NCI-H2029 (cell line): Measurements from ENCODE around the gene PHLDA2.
"Not testable (repeated sequence)": the region's sequence is repeated elsewhere in the genome, so short reads cannot be mapped to it uniquely, and the experiment has no call there.

Experiments
- DNase-seq: peaks from one replicate; lab custom pipeline; 2025; lab: John Stamatoyannopoulos, UW

The PHLDA2 gene

DNA sequence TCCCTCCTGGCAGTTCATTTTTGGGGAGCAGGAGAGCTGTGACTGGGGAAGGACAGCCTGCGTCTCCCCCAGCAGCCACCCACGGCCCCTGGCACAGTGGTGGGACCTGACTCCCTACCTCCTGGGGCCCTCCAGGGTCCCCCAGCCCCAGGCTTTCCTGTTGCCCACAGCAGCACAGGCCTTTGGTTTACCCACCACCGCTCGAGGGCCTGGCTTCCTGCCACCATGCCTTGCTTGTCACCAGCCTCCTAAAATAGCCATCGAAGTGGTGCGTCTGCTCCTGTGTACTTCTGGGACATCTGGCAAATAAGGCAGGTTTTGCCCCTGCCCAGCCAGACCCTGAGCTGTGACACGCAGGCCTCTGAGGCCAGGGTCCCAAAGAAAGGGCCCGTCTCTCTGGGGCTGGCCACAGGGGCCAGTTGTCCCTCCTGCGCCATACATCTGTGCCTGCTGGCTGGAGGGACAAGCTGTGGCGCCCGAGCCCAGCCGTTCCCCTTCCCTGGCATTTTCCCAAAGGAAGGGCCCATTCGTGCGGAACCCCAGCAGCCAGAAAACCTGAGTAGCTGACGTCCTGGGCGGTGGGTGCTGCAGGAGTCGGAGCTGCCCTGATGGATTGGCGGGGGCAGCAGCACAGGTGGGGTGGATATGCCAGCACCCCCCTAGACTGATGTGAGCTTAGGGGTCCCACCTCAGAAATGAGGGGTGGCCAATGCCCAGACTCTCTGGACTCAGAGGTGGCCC, 14.6 kb downstream of the PHLDA2 start:
- DNase-seq: peak; percentile 80

DNA sequence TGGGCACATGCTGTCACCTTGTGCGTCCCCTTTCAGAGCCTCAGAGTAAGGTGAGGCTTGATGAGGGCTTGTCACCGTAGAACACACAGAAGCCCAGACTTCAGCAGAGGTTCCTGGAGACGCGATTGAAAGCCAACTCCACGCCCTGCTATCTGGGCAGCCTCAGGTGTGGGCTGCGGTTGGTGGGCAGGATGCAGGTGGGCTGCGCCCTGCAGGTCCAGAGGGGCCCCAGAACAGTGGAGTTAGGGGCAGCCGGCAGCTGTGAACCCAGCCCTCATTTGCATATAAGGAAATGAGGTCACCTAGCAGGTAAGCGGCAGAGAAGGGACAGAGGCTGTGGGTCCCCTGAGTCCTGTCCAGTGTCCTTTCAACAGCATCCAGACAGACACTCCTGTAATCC, 15.4 kb downstream of the PHLDA2 start:
- no peak for DNase-seq

DNA sequence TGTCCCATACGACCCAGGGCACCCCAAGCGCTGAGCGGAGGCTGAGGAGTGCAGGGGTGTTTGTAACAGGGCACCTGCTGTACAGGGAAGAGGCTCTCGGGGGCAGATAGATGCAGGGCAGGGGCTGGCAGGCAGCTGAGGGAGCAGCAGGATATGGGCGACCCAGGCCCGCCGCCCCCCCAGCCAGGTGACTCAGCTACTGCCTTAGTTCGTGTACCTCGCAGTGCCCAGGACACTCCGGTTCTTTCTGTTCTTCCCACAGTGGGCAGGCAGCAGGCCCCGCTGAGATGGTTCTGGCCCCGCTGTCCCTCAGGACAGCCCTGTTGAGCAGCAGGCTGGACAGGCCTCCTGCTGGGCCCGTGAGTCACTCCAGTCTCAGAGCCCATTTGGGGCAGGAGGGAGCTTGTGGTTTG, 16.2 kb downstream of the PHLDA2 start:
- no peak for DNase-seq

DNA sequence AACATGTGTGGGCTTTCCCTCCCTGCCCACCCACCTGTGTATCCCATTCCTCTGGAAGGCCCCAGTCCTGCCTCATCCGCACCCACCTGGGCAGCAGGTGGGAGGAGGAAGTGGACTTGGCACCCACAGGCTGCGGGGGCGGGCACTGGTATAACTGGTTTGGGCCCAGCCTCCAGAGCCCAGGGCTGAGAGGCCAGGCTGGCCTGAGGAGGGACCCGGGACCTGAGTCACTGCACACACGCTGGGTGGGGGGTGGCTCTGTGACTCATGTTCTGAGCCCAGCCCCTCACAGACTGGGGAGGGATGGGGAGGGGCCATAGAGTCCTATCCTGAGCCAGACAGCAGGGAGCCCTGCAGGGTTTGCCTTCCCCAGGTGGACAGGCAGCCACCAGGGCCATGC, 16.7 kb downstream of the PHLDA2 start:
- DNase-seq: peak; percentile 92

DNA sequence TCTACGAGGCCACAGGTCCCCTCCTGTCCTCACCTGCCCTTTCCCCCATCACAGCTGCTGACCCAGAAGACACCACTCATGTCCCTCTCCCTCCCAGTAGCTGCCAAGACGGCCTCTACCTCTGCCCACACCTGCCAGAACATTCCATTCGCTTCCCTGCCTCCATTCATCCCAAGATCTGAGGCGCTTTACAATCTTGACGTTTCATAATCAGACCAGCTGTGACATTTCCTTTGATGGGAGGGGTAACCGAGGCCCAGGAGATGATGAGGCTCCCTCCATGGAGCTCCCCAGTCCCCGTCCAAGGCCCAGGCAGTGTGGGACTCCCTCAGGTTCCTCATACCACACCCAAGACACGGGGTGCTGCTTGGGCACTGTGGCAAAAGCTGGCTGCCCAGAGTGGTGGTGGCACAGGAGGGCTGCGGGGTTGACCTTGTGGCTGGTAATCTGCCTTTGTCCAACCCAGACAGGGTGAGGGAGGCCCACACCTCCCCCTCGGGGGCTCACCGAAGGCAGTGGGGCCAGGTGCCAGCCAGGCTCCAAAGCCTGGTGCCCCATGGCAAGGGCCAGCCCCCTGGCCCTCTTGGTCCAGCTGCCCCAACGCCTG, 17.3 kb downstream of the PHLDA2 start:
- no peak for DNase-seq

DNA sequence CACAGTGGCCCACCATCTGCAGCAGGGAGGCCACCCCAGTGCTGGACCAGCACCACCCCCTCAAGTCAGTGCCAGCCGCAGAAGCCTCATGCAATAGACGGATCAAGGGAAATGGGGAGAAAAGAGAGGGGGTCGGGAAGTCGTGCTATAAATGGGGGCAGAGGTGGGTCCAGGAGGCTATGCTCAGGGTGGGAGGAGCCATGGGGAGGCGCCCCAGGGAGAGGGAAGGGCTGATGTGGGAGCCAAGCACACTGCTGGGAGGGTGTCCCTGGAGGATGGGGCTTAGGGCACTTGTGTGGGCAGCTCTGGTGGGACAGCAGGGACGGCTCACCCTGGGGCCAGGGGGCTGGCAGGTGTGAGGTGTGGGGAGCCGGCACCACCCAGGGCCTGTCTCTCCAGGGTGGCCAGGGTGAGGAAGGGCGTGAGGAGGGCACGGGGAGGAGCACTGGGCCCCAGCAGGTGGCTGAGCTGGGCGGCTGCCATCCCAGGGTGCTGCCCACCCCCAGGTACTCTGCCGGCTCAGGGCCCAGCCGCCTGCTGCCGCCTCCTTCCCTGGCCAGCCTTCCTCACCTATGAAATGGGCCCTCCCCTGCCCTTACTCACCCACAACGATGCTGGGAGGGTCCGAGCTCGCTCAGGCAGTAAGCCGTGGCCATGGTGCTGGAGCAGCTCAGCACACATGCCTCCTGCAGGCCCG, 18.0 kb downstream of the PHLDA2 start:
- peak; percentile 49 for DNase-seq

DNA sequence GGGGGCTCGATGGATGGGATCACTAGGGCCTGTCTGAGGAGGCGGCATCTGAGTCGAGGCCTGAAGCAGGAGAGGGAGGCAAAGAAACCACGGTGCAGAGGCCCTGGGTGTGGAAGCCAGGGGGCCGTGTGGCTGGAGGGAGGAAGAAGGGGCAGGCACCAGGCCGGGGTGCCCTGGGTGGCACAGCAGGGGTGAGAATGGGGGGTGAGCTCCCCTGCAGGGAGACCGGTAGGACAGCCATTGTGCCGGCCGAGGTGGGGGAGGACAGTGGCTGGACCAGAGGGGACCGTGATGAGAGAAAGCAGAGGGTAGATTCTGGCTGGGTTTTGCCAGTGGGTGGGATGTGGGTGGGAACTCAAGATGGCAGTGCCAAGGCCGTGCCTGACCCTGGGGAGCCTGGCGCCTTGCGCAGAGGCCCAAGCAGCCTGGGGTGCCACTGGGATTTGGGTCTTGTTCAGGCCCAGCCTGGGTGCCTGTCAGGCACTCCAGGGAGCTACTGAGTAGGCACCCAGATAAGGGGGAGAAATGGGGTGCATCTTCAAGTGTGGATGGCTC, 18.7 kb downstream of the PHLDA2 start:
- no peak for DNase-seq

DNA sequence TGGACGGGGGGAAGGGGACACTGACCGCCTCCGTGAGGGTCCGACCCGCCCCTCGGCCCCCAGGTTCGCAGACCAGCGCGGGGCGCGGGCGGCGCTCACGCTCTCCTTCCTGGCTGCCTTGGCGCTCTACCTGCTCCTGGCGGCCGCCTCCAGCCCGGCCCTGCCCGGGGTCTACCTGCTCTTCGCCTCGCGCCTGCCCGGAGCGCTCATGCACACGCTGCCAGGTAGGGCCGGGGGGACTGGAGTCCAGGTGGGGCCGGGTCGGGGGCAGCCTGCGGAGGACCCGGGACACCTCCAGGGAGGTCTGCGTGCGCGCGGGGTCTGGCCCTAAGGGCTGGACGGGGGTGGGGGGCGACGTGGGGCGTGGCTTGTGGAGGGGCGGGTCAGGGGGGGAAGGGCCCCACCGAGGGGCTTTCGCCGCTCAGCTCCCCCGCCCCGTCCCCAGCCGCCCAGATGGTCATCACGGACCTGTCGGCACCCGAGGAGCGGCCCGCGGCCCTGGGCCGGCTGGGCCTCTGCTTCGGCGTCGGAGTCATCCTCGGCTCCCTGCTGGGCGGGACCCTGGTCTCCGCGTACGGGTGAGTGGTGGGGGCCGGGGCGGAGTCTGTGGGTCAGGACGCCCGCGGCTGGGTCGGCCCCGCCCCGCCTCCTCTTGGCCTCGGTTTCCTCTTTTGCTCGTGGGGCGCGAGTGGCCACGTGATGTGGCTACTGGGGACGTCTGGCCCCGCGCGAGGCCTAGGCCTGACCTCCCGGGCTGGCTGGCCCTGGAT, 19.9 kb downstream of the PHLDA2 start:
- no peak for DNase-seq

DNA sequence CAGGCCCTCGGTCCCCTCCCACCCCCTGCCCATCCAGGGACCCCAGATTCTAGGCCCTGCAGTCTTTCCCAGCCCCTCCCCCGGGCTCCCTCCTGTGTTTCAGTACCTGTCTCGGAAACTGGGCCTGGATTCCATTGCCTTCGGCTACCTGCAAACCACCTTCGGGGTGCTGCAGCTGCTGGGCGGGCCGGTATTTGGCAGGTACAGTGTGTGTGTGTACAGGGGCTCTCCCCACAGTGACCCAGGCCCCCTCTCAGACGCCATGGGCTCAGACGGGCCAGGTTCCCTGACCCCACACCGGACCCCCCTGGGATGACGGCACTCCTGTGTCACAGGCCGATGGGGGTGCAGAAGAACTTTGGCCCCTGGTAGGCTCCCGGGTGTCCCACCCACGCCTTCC, 21.1 kb downstream of the PHLDA2 start:
- DNase-seq: no peak

DNA sequence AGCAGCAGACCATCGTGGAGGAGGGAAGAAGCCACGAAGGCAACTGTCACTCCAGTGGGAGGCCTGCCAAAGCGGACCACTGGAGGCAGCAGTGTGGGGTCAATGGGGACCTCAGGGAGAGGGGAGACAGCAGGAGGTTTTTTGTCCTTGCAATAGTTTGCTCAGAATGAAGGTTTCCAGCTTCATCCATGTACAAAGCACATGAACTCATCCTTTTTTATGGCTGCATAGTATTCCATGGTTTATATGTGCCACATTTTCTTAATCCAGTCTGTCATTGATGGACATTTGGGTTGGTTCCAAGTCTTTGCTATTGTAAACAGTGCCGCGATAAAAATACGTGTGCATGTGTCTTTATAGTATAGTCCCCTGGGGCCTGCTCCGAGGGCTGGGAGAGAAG, 23.9 kb downstream of the PHLDA2 start:
- DNase-seq: not testable (repeated sequence)

DNA sequence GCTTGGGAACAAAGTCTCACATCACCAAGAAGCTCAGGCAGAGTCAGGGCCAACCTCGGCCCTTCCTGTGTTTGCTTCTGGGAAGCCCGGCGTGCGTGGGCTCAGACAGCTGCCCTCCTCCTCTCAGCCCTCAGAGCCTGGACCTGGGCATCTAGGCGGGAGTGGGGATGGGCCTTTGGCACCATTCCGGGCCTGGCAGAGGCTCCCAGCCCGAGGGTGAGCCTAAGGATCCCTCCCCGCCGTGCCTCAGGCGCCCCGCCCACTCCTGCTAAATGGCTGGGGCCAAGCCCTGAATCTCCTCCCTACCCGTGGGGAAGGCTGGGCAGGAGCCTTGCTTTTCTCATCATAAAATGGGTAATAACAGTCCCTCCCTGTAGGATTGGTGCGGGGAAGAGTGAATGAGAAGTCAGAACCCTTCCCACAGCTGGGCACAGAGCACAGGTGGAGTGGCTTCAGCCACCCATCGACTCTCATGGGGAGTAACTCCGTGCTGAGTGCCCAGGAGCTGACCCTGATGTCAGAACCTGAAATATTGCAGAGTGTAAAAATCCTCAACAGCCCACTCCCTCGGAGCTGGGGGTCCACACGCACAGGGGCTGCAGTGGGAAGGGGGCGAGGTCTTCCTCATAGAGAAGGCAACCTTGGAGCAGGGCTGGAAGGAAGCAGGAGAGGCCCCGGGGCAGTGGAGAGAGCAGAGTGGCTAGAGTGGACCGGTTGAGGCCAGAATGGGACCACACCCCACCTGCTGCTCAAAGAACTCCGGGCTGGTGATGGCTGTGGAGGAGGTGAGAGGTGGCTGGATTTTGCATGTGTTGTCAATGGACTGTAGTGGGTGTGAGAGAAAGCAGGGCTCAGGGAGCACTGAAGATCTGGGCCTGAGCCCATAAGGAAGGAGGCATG, 24.8 kb downstream of the PHLDA2 start:
- peak; percentile 81 for DNase-seq

DNA sequence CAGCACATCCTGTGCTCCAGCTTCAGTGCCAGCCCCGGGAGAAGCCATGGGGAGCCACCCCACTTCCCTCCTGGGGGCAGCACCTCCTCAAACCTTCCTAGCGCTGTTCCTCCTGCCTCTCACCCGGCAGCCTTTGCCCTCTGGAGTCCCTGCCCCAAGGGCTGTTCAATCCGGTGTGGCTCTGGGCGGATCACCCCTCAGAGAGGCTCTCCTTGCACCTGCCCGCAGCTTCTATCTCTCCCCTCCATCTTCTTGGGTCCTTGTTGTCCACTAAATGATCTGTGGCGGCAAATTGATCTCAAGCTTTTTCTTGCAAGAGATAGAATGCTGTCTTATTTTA, 25.6 kb downstream of the PHLDA2 start:
- no peak for DNase-seq

DNA sequence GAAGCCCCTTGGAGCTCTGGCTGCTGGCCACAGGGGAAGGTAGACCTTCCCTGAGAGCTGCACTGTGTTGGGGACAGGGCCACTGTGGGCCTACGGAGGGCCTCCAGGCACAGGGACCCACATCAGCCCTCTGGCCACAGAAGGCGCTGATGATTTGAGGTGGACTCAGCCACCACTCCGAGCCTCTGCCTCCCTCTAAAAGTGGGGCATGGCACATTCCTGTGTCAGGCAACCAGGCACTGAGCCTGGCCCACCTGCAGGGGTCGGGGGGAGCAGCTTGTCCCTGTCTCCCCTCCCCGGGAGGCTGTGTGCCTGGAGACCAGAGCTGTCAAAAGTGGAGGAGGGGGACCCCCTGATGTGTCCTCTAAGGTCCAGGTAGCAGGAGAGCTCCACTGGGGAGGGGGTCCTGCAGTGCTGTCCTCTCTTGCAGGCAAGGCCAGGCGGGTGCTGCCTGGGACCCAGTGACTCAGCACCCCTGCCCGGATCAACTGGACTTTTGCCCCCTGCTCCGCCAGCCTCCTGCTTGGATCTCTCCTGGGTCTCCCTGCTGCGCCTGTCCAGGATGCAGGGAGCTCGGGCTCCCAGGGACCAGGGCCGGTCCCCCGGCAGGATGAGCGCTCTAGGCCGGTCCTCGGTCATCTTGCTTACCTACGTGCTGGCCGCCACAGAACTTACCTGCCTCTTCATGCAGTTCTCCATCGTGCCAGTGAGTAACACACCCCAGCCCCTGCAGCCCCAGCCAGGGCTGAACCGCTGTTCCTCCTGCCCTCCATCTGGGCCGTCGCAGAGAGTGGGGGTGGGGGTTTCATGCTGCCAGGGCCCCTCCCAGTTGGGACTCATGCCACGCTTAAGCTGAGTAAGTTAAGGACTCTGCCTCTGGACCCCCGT, 26.2 kb downstream of the PHLDA2 start:
- DNase-seq: no peak

DNA sequence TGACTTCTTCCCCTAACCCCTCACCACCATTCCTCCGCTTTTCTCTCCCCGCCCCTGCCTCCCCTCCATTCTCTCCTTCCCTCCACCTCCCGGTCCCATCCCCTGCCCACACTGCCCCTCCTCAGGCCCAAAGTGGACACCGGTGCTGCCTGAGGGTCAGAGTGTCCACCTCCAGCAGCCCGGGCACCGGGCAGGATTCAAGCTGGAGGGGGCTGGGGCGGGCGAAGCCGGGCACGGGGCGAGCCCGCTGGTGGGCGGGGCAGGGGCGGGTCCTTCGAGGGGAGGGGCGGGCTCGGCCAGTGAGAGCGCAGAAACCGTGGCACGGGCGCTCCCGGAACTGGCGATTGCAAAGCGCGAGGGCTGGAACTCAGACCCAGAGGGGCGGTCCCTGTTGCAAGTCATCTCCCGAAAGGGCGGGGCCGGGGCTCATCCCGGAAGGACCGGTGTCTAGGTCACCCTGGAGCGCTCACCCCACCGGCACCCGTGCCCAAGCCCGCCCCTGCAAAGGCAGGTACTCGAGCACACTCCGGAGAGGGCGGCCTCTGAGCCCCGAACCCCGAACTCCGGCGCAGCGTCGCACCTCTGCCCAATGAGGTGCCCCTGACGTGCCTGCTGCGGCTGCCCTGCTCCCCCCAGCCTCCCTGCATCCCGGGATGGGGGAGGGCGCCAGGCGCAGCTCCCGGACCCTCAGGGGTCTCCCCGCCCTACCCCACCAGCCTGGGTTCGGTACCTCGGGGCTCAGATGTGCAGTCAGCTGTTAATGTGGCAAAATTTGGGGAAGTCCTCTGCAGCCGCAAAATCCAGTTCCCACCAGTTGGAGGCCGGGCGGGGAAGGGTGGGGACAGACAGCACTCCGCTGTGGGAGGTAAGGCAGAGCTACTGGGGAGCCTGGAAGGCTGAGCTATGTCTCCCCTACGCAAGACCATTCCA, 27.1 kb downstream of the PHLDA2 start:
- DNase-seq: peak; percentile 97

DNA sequence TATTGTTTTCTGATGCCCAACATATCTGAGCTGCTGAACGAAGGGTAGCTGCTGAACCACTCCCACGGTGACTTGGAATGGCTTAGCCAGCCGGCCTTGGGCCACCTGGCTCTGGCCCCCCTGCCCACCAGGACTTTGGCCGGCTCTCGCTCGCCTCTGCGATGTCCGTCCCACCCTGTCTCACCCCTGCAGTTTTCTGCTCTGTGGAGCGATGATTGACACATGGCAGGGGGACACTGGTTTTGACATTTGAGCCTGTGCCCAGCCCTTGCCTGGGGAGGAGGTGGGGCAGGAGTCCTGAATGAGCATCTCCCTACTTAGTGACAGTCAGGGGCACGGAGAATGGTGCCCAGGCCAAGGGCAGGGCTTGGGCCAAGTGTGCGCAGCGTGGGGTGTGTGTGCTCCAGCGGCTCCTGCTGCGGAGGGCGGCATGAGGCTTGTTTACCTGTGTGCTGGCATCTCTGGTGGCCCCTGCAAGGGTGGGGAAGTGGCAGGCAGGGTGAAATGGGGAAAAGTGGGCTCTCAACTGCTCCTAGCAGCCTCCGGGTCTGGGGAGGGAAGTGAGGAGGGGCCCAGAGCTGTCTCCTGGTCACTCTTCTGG, 27.9 kb downstream of the PHLDA2 start:
- DNase-seq: no peak

DNA sequence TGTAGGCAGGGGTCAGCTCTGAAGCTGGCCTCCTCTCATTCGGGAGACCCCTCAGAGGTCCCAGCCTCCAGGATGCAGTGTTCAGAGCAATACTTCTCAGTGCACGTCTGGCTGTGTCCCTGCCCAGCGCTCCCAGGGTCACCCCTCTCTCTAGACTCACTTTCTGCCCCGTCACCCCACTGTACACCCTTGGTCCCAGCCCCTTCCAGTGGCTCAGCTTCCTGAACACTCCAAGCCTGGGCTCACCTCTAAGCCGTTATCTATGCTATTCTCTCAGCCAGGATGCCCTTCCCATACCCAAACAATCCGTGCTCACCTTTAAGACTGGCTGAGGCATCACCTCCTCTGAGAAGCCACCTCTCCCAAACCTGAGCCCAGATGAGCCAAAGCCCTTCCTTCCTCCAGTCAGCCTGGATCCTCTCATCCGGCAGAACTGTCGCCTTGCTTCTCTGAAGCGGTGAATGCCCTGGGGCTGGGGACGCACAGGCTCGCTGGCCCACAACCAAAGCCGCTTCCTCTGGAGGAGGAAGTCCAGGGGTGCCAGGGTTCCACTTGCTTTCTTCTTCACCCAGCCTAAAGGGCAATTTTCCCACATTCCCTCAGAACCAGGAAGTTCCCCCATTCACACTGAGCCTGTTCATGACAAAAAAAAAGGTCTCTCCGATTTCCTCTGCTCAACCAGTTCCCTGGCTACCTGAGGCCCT, 30.0 kb downstream of the PHLDA2 start:
- DNase-seq: no peak

DNA sequence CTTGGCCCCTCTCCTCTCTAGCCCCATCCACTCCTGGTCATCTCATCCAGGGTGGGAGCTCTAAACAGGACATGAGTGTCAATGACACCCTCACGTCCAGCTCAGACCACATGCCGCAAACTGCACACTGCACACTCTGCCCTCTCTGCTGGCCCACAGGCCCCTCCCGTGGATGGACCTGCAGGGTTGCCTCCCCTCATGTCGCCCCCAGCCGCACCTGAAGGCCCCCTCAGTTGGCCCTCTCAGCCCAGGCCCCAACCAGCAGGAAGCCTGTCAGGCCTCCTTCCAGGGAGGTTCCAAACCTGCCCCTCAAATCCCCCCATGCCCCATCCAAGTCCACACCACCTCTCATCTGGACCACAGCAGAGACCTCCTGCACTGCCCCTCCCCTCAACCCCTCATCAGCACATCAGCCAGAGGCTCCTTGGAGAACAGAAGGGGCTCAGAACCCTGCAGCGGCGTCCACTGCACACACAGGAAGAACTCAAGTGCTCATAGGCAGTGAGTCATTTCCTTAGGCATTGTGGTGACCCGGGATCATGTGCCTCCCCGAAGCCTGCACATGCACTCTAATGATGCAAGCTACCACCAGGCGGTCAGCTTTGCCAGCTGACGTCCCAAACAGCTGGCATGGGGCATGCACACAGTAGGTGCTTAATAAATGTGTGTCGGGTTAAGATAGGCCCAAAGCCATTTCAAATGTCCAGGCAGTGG, 30.7 kb downstream of the PHLDA2 start:
- peak; percentile 65 for DNase-seq
